ENCODE measurements around the gene LIN9.
"Not testable (repeated sequence)": the region's sequence is repeated elsewhere in the genome, so short reads cannot be mapped to it uniquely, and the experiment has no call there.

Gene LIN9

DNA sequence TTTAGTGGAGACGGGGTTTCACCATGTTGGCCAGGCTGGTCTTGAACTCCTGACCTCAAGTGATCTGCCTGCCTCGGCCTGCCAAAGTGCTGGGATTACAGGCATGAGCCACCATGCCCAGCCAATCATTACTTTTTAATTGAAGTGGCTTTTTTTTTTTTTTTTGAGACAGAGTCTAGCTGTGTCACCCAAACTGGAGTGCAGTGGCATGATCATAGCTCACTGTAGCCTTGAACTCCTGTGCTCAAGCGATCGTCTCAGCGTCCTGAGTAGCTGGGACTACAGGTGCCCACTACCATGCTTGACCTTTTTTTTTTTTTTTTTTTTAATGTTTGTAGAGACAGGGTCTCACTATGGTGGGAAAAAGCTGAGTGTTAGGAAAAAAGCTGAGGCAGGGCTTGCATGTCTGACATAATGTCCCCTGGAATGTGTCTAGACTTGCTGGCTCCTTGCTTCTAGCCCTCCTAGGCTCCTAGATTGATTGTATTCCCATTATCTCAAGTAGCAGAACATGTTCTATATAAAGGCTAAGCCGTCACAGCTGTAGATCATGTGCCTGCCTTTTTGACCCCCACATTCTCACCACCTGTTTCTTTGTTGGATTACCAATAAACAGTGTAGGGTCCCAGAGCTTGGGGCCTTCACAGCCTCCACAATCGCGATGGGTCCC lies 36.6 kb downstream of the LIN9 start:
- peak; percentile 43 for DNase-seq (ENCODE audit: low spot score)

DNA sequence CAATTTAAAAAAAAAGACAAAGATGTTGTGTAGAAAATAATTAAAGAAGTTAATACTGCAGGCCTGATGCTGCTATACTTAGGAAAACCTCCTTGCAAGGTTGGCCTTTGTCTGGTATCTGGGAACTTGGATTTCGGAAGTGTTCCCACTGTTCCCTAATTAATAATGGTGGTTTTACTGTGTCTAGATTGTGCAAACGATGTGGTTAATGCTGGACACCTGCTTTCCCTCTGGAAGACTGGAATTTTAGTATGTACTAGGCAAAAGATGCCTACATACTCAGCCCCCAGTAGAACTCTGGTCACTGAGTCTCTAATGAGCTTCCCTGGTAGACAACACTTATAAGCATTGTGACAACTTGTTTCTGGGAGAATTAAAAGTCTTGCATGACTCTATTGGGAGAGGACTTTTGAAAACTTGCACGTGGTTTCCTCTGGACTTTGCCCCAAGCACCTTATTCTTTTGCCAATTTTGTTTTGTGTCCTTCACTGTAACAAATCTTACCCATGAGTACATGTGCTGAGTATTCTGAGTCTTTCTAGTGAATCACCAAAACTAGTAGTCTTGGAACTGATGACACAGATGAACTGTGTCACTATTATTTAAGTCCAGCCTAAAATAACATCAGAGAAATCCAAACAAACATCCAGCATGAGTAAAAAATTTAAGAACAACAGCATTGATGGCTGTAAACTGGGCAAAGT lies 40.4 kb downstream of the LIN9 start:
- DNase-seq (ENCODE audit: low spot score): no peak

DNA sequence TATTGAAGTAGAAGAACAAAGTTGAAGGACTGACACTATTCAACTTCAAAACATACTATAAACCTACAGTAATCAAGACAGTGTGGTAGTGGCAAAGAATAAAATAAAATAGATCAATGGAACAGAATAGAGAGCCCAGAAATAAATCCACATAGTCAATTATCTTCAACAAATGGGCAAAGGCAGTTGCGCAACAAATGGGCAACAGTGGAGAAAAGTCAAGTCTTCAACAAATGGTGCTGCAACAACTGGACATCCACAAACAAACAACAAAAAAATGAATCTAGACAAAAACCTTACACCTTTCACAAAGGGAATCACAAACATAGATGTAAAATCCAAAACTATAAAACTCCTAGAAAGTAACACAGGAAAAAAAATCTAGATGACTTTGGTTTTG lies 47.1 kb downstream of the LIN9 start:
- DNase-seq (ENCODE audit: low spot score): no peak

- DNase-seq (ENCODE audit: low spot score): no peak
Measured at GRCh38 chr1:226255380-226255779, 53.6 kb downstream of the LIN9 start.

DNA sequence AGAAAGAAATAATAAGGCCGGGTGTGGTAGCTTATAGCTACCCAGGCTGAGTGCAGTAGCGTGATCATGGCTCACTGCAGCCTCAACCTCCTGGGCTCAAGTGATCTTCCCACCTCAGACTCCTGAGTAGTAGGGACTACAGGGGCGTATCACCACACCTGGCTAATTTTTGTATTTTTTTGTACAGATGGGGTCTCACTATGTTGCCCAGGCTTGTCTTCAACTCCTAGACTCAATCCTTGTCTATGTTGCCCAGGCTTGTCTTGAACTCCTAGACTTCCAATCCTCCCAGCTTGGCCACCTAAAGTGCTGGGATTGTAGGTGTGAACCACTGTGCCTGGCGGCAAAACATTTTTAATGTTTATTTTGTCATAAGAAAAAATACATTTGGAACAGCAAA lies 55.0 kb downstream of the LIN9 start:
- no peak for DNase-seq (ENCODE audit: low spot score)

DNA sequence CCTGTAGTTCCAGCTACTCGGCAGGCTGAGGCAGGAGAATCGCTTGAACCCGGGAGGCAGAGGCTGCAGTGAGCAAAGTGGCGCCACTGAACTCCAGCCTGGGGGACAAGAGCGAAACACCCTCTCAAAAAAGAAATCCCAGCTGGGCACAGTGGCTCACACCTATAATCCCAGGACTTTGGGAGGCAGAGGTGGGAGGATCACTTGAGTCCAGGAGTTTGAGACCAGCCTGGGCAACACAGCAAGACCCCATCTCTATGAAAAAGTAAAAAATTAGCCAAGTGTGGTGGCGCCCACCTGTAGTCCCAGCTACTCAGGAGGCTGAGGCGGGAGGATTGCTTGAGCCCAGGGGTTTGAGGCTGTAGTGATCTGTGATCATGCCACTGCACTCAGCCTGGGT lies 56.1 kb downstream of the LIN9 start:
- DNase-seq (ENCODE audit: low spot score): not testable (repeated sequence)

DNA sequence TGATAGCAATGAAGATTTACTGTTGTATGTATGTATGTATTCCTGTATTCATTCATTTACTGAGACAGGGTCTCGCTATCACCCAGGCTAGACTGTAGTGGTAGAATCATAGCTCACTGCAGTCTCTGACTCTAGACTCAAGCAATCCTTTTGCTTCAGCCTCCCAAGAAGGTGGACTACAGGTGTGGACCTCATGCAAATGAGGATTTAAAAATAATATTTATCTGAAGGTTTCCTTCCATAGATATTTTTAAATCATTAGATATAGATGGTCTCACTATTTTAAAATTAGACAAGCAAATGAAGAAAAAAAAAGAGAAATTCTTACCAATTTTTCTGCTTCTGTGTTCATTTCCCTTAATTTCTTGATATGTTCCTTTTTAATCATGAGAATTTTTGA lies 58.5 kb downstream of the LIN9 start:
- DNase-seq (ENCODE audit: low spot score): no peak

DNA sequence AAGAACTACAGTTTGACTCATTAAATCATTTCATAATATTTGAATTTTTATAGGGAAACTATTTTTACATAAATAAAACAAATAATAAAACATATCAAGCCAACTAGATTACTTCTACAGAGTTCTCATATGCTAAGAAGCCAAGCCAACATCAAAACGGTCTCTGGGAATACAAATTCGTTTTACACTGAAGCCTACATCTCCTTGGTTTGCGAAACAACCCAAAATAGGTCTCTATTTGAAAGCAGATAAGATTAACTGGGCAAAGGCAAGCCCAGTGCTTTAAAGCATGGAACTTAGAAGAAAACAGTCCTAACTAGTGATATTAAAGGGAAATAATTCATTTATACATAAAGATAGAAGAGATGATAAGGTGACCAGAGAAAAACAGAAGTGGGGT lies 60.2 kb downstream of the LIN9 start:
- DNase-seq (ENCODE audit: low spot score): no peak

GRCh38 chr1:226248091-226248490 lies 60.9 kb downstream of the LIN9 start:
- DNase-seq (ENCODE audit: low spot score): no peak

DNA sequence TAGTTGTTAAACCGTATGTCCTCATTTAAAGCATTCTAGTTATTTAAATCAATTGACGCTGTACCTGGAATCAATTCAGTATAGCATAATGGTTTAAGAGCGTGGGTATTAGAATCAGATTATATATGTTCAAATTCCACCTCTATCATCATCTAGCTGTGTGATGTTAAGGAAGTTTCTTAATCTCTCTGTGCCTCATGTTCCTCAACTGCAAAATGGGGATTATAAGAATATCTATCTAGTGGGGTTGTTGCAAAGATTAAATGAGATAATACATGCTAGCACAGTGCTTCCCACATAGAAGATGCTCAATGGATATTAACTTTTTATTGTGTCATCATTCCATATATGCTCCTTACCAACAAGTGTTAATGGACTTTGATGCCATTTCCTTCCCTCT lies 69.5 kb downstream of the LIN9 start:
- no peak for DNase-seq (ENCODE audit: low spot score)

DNA sequence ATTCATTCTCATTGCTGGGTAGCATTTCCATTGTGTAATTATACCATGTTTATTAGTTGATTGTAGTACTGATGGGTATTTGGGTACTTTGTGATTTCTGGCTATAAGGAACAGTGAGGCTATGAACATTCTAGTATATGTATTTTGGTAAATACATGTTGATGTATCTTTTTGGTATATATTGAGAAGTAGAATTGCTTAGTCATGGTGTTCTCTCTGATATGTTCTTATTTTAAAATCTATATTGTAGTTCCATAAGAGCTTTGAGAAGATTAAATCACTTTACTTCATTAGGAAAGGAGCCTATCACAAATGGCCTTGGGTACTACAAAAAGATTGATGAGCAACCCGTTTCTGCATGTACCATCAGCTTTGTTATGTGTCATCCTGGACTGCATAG lies 72.1 kb downstream of the LIN9 start:
- DNase-seq (ENCODE audit: low spot score): no peak

DNA sequence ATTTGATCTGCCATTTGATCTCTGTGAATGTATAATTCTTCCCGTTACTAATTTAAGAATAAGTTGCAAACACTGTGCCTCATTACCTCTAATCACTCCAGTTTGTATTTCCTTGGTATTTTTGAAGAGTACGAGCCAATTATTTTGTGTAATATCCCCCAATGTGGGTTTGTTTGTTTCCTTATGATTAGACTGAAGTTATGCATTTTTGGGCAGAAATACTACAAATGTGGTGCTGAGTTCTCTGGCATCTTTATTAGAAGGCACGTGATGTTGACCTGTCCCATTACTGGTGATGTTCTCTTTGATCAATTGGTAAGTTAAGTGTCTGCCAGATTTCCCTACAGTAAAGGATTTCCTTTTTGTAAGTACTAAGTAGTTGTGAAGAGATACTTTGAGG lies 75.2 kb downstream of the LIN9 start:
- DNase-seq (ENCODE audit: low spot score): no peak

- DNase-seq (ENCODE audit: low spot score): no peak
Measured at GRCh38 chr1:226233293-226233692, 75.7 kb downstream of the LIN9 start.

DNA sequence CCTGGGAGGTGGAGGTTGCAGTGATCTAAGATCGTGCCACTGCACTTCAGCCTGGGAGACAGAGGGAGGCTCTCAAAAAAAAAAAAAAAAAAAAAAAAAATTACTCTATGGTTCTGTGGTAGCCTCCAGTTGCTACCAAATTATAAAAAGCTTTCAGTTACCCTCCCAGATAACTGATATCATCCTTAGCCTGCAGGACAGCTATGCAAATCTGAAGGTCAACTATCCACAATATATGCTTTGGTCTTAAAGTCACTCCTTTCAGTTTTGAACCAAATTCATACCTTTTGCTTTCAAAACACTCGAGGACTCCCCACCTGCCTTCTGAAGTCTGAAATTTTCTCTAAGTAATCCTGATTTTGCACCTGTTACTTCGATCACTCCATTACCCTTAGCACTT lies 82.4 kb downstream of the LIN9 start:
- no peak for DNase-seq (ENCODE audit: low spot score)

- peak; percentile 89 for DNase-seq (ENCODE audit: low spot score)
Measured at GRCh38 chr1:226223786-226224244, 85.1 kb downstream of the LIN9 start.

DNA sequence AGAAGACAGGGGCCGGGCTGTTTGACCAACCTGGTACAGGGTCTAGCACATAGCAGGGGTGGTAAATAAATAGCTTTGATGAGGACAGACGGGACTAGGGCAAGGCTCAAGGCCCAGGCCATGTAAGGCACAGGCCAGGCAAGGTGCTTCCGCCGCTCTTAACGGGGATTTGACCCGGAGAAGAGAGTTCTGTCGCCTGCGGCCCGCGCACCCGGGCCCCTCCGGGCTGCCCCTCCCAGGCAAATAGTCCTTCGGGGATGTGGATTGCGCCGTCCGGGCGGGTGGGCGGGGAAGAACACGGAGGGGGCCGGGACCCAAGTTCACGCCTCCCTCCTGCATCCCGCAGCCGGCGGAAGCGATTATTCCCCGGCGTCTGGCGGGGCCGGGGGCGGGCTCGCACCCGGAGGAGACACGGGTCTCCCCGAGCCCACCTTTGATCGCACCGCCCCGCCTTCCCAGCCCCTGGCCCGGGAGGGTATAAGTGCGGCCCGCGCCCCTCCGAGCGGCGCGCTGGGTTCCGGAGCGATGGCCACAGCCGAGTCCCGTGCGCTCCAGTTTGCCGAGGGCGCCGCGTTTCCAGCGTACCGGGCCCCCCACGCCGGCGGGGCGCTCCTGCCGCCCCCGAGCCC lies 85.7 kb downstream of the LIN9 start, which contains the start of gene MIXL1:
Gene MIXL1 (plus strand): TSS at position 508 of the 629 bp plus-strand sequence. CDS start 18 bp downstream, at position 526.
- DNase-seq (ENCODE audit: low spot score): no peak

DNA sequence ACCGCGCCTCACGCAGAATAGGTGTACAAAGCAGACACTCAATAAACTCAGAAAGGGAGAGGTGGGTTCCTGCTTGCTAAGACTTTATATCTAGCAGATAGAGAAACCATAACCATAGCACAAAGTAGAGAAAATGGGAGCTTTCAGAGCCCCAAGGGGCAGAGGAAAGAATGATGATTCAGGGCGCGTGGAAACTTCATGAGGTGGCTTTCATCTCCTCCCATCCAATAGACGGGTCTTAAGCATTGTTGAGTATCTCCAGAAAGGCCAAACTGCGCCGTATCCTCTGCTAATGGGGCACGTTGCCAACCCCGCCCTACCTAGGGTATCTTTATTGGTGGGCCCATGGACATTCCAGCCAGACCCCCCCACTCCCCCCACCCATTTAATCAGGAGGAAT lies 86.3 kb downstream of the LIN9 start:
- no peak for DNase-seq (ENCODE audit: low spot score)

GRCh38 chr1:226220473-226221189 lies 88.3 kb downstream of the LIN9 start:
- DNase-seq (ENCODE audit: low spot score): no peak

DNA sequence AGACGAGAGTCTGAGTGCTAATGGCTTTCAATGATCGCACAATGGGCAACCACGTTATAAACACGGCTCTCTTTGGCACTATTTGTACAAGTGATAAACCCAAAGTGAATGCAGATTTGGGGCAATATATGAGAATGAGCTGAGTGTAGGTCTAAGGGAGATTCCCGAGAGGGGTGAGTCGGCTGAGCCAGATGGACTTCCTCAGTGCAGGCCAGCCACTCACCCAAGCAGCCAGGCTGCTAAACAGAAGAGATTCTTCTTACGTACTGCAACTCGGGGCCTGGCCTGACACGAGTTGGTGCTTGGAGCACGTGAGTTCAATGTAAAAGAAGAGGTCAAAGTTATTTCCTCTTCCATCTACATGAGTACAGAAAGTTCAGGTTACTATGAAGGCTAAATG lies 91.7 kb downstream of the LIN9 start:
- no peak for DNase-seq (ENCODE audit: low spot score)

DNA sequence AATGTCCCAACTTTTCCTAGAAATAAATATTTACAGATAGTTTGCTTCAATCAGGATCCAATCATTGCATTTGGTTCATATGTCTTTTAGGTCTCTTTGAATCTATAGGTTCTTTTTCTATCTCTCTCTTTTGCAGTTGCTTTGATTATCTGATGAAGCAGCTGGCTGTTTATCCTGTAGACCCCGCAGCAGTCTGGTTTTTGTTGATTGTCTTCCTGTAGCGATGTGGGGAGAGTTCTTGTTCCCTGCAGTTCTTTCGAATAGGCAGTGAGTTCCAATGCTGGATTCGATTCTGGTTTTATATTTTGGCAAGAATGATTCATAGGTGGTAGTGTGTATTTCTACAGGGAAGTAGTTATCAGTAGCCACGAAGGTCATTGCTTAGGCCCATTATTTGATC lies 92.9 kb downstream of the LIN9 start:
- no peak for DNase-seq (ENCODE audit: low spot score)

DNA sequence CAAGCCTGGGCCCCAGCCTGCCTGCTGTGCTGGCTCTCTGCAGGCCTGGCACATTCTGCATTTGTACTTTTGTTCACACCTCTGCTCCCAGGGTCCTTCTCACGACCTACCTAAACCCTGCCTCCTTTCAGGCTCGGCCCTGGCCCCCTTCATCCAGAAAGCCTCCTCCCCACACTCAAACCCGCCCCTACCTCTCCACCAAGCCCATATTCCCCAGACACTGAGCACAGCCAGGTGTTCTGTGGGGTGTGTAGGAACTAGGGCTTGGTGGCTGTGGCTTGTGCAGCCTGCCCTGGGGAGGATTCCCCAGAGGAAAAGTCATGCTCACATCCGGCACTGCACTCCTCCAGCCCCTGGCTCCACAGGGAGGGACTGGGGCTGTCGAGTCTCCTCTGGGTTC lies 93.7 kb downstream of the LIN9 start:
- DNase-seq (ENCODE audit: low spot score): no peak

DNA sequence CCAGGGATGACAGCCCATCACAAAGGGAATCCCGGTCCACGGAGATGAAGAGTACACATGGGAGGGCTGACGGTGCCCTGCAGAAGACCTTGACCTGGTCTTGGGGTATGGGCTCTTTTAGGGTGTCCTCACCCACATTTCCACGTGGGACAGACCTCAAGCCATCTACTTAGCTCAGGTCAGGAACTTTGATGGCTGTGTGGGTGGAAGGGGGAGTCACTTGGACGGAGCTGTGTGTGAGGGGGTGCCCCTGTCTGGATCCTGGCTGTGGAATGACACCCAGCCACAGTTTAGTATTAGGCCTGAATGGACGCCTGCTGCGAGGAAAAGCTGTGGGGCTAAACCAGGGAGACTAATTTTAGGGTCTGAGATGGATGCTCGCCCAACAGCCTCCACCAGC lies 96.4 kb downstream of the LIN9 start:
- DNase-seq (ENCODE audit: low spot score): no peak

All from D341Med (cell line).